Measurements from ENCODE around the gene TLR7.

The TLR7 gene

DNA sequence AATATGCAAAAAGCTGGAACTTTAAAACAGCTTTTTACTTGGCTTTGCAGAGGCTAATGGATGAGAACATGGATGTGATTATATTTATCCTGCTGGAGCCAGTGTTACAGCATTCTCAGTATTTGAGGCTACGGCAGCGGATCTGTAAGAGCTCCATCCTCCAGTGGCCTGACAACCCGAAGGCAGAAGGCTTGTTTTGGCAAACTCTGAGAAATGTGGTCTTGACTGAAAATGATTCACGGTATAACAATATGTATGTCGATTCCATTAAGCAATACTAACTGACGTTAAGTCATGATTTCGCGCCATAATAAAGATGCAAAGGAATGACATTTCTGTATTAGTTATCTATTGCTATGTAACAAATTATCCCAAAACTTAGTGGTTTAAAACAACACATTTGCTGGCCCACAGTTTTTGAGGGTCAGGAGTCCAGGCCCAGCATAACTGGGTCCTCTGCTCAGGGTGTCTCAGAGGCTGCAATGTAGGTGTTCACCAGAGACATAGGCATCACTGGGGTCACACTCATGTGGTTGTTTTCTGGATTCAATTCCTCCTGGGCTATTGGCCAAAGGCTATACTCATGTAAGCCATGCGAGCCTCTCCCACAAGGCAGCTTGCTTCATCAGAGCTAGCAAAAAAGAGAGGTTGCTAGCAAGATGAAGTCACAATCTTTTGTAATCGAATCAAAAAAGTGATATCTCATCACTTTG, 55.2 kb downstream of the TLR7 start:
- no peak for TF ChIP-seq TCF12 (IDR thresholded peaks at IDR 0.05; ENCODE audit: low read depth)
- TF ChIP-seq NFIC (IDR thresholded peaks at IDR 0.05) = no peak
- no peak for TF ChIP-seq MAX (IDR thresholded peaks at IDR 0.05)
- no peak for TF ChIP-seq CEBPB (IDR thresholded peaks at IDR 0.05)
- no peak for TF ChIP-seq TEAD4 (IDR thresholded peaks at IDR 0.05)
- no peak for TF ChIP-seq EGR1 (IDR thresholded peaks at IDR 0.05)
- TF ChIP-seq TAF1 (IDR thresholded peaks at IDR 0.05; ENCODE audit: low read depth) = no peak
- no peak for TF ChIP-seq RAD21 (IDR thresholded peaks at IDR 0.05; ENCODE audit: low read depth)
- TF ChIP-seq, protein P1, sequence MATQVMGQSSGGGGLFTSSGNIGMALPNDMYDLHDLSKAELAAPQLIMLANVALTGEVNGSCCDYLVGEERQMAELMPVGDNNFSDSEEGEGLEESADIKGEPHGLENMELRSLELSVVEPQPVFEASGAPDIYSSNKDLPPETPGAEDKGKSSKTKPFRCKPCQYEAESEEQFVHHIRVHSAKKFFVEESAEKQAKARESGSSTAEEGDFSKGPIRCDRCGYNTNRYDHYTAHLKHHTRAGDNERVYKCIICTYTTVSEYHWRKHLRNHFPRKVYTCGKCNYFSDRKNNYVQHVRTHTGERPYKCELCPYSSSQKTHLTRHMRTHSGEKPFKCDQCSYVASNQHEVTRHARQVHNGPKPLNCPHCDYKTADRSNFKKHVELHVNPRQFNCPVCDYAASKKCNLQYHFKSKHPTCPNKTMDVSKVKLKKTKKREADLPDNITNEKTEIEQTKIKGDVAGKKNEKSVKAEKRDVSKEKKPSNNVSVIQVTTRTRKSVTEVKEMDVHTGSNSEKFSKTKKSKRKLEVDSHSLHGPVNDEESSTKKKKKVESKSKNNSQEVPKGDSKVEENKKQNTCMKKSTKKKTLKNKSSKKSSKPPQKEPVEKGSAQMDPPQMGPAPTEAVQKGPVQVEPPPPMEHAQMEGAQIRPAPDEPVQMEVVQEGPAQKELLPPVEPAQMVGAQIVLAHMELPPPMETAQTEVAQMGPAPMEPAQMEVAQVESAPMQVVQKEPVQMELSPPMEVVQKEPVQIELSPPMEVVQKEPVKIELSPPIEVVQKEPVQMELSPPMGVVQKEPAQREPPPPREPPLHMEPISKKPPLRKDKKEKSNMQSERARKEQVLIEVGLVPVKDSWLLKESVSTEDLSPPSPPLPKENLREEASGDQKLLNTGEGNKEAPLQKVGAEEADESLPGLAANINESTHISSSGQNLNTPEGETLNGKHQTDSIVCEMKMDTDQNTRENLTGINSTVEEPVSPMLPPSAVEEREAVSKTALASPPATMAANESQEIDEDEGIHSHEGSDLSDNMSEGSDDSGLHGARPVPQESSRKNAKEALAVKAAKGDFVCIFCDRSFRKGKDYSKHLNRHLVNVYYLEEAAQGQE (IDR thresholded peaks at IDR 0.05; ENCODE audit: low read depth) = no peak
- no peak for TF ChIP-seq EP300 (IDR thresholded peaks at IDR 0.05; ENCODE audit: borderline replicate concordance)
- no peak for TF ChIP-seq YY1 (IDR thresholded peaks at IDR 0.05; ENCODE audit: low read depth)
- TF ChIP-seq FOXM1 (IDR thresholded peaks at IDR 0.05; ENCODE audit: borderline replicate concordance, low read depth) = no peak

DNA sequence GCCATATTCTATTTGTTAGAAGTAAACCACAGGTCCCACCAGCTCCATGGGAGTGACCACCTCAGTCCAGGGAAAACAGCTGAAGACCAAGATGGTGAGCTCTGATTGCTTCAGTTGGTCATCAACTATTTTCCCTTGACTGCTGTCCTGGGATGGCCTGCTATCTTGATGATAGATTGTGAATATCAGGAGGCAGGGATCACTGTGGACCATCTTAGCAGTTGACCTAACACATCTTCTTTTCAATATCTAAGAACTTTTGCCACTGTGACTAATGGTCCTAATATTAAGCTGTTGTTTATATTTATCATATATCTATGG, 55.7 kb downstream of the TLR7 start:
- TF ChIP-seq FOXM1 (IDR thresholded peaks at IDR 0.05; ENCODE audit: borderline replicate concordance, low read depth) (no peak), CEBPB (IDR thresholded peaks at IDR 0.05) (no peak), EP300 (IDR thresholded peaks at IDR 0.05; ENCODE audit: borderline replicate concordance) (no peak), CREB1 (IDR thresholded peaks at IDR 0.05; ENCODE audit: low read depth) (no peak), EGR1 (IDR thresholded peaks at IDR 0.05) (no peak)

GRCh38 chrX:12929701-12930100, 62.8 kb downstream of the TLR7 start:
- TF ChIP-seq FOXM1 (IDR thresholded peaks at IDR 0.05; ENCODE audit: borderline replicate concordance, low read depth) (no peak), USF1 (IDR thresholded peaks at IDR 0.05) (no peak), NFIC (IDR thresholded peaks at IDR 0.05) (no peak), TEAD4 (IDR thresholded peaks at IDR 0.05) (no peak), CREB1 (IDR thresholded peaks at IDR 0.05; ENCODE audit: low read depth) (no peak), EGR1 (IDR thresholded peaks at IDR 0.05) (no peak), RAD21 (IDR thresholded peaks at IDR 0.05; ENCODE audit: low read depth) (no peak), EP300 (IDR thresholded peaks at IDR 0.05; ENCODE audit: borderline replicate concordance) (no peak), TAF1 (IDR thresholded peaks at IDR 0.05; ENCODE audit: low read depth) (no peak), ZBTB7A (IDR thresholded peaks at IDR 0.05; ENCODE audit: low read depth) (no peak), MAX (IDR thresholded peaks at IDR 0.05) (no peak), TCF12 (IDR thresholded peaks at IDR 0.05; ENCODE audit: low read depth) (no peak), YY1 (IDR thresholded peaks at IDR 0.05; ENCODE audit: low read depth) (no peak), CEBPB (IDR thresholded peaks at IDR 0.05) (no peak)
- TF ChIP-seq, protein P1 (IDR thresholded peaks at IDR 0.05; ENCODE audit: low read depth) = no peak

GRCh38 chrX:12930150-12930549, 63.3 kb downstream of the TLR7 start:
- no peak for TF ChIP-seq MAX (IDR thresholded peaks at IDR 0.05)
- TF ChIP-seq CEBPB (IDR thresholded peaks at IDR 0.05) = no peak
- TF ChIP-seq YY1 (IDR thresholded peaks at IDR 0.05; ENCODE audit: low read depth) = no peak

- TF ChIP-seq ZBTB7A (IDR thresholded peaks at IDR 0.05; ENCODE audit: low read depth) (no peak), EGR1 (IDR thresholded peaks at IDR 0.05) (no peak), TCF12 (IDR thresholded peaks at IDR 0.05; ENCODE audit: low read depth) (no peak), CEBPB (IDR thresholded peaks at IDR 0.05) (no peak)
Observed at GRCh38 chrX:12932244-12932643, 65.4 kb downstream of the TLR7 start.

DNA sequence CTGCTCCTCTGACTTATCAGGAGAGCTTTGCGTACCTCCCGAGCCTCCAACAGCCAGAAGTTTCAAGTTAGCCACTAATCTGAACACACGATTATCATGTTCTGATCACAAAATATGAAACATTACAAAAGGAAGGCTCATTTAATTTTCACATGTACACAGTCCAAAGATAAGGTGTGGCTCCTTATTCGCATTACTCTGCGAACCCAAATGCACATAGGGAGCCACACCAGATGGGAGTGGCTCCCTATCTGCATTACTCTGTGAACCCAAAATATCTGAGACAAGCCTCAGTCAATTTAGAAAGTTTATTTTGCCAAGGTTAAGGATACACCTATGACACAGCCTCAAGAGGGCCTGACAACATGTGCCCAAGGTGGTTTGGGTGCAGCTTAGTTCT, 68.0 kb downstream of the TLR7 start:
- TF ChIP-seq ZBTB7A (IDR thresholded peaks at IDR 0.05; ENCODE audit: low read depth) (no peak), EGR1 (IDR thresholded peaks at IDR 0.05) (no peak)

- TF ChIP-seq MAX (IDR thresholded peaks at IDR 0.05) (no peak), EP300 (IDR thresholded peaks at IDR 0.05; ENCODE audit: borderline replicate concordance) (no peak), TCF12 (IDR thresholded peaks at IDR 0.05; ENCODE audit: low read depth) (no peak), ZBTB7A (IDR thresholded peaks at IDR 0.05; ENCODE audit: low read depth) (no peak), CREB1 (IDR thresholded peaks at IDR 0.05; ENCODE audit: low read depth) (no peak), CEBPB (IDR thresholded peaks at IDR 0.05) (no peak), NFIC (IDR thresholded peaks at IDR 0.05) (no peak)
Observed at GRCh38 chrX:12936947-12937346, 70.1 kb downstream of the TLR7 start.

Data from Ishikawa (cell line).